Measurements from ENCODE around the gene SLC8A2.

SLC8A2 gene

DNA sequence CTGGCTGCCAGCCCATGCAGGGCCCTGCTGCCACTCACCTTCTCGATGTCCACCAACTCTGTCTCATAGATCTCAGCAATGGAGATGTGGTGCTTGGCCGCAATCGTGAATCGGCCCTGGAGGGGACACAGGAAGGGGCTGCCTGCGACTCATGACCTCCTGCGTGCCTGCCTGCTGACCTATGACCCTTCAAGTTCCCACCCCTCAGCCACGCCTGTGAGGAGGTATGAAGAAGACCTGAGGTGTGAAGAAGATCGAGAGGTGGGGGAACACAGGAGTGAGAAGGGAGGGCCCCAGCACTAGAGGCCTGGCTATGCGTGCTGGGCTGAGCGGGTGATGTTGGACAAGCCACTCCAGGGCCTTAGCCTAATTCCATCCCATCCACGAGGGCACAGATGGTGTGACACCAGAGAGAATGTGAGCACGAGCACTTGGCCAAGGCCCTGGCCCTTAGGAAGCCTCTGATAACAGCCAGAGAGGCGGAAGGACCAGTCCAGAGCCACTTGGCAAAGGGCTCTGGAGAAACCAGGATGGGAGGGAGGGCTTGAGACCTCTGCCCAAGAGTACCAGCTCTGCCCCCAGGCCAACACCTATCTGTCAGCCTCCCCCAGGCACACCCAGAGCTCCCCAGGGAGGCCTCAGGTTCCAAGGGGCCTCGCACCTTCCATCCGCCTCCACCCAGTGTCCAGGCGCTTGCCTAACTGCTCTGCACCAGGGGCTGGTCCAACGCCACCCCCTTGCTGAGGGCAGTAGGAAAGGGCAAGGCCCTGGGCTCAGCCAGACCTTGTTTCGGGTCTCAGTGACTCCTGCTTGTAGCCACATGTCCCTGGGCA is 21.9 kb upstream of the SLC8A2 start:
- H3K4me3 ChIP-seq (ENCODE audit: low read depth, low read length), result no peak overlapping the region
- no peak for DNase-seq (ENCODE audit: low read depth)
- TF ChIP-seq CTCF (IDR thresholded peaks at IDR 0.05; ENCODE audit: low read depth, low read length, missing control alignments), result no peak
- in situ Hi-C loops (cut with HindIII; ENCODE audit: low sequenced_read_pairs), result loop anchor here (5.0 kb wide), 1 partner anchor 119 kb away; no protein-coding TSS in a partner anchor

GRCh38 chr19:47492571-47493377 is 21.1 kb upstream of the SLC8A2 start:
- no peak for DNase-seq (ENCODE audit: low read depth)
- TF ChIP-seq CTCF (IDR thresholded peaks at IDR 0.05; ENCODE audit: low read depth, low read length, missing control alignments), result no peak
- no peak overlapping the region for H3K4me3 ChIP-seq (ENCODE audit: low read depth, low read length)
- in situ Hi-C loops (cut with HindIII; ENCODE audit: low sequenced_read_pairs), result loop anchor here (5.0 kb wide), 1 partner anchor 120 kb away; no protein-coding TSS in a partner anchor

- H3K4me3 ChIP-seq (ENCODE audit: low read depth, low read length), result no peak overlapping the region
- in situ Hi-C loops (cut with HindIII; ENCODE audit: low sequenced_read_pairs), result loop anchor here (5.0 kb wide), 1 partner anchor 120 kb away; no protein-coding TSS in a partner anchor
- DNase-seq (ENCODE audit: low read depth), result no peak
- no peak for TF ChIP-seq CTCF (IDR thresholded peaks at IDR 0.05; ENCODE audit: low read depth, low read length, missing control alignments)
These were observed 20.4 kb upstream of the SLC8A2 start for GRCh38 chr19:47492137-47492533.

DNA sequence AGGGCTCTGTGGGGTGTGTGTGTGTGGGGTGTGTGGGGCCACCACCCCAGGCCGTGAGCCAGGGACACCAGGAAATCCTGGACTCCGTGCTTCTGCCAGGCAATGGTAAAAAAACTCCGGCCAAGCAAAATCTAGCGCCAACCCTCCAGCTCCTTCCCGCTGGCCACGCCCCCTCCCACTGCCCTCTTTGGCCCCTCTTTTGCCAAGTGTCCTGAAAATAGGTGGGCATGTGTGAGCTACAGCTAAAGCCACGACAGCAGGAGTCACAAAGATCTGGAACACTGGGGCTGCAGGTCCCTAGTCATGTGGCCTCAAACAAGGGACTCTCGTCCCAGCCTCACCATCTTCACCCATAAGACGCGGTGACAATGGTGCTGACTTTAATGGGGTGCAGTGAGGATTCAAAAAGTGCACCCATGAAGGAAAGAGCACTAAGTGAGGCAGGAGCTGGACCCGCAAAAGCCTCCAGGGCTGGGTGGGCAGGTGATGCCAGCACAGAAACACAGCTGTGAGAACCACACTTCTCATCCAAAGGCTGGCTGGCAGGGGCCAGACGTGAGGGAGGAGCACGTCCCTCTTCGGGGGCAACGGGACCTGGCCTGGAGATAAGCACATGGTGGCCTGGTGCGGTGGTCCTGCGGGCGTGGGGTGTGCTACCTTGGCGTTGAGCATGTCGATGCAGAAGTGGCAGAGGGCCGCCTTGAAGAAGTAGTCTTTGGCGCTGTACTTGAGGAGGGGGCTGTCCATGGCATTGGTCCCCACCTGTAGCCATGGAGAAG is 19.9 kb upstream of the SLC8A2 start:
- no peak for DNase-seq (ENCODE audit: low read depth)
- in situ Hi-C loops (cut with HindIII; ENCODE audit: low sequenced_read_pairs), result loop anchor here (5.0 kb wide), 1 partner anchor 121 kb away; no protein-coding TSS in a partner anchor
- TF ChIP-seq CTCF (IDR thresholded peaks at IDR 0.05; ENCODE audit: low read depth, low read length, missing control alignments), result no peak
- H3K4me3 ChIP-seq (ENCODE audit: low read depth, low read length), result no peak overlapping the region

- TF ChIP-seq CTCF (IDR thresholded peaks at IDR 0.05; ENCODE audit: low read depth, low read length, missing control alignments), result no peak
- no peak for DNase-seq (ENCODE audit: low read depth)
- in situ Hi-C loops (cut with HindIII; ENCODE audit: low sequenced_read_pairs), result loop anchor here (5.0 kb wide), 1 partner anchor 121 kb away; no protein-coding TSS in a partner anchor
- H3K4me3 ChIP-seq (ENCODE audit: low read depth, low read length), result no peak overlapping the region
These were observed 19.2 kb upstream of the SLC8A2 start for GRCh38 chr19:47490847-47491246.

GRCh38 chr19:47490031-47490430 is 18.3 kb upstream of the SLC8A2 start:
- in situ Hi-C loops (cut with HindIII; ENCODE audit: low sequenced_read_pairs), result loop anchor here (5.0 kb wide), 1 partner anchor 122 kb away; no protein-coding TSS in a partner anchor
- no peak for TF ChIP-seq CTCF (IDR thresholded peaks at IDR 0.05; ENCODE audit: low read depth, low read length, missing control alignments)
- no peak overlapping the region for H3K4me3 ChIP-seq (ENCODE audit: low read depth, low read length)
- no peak for DNase-seq (ENCODE audit: low read depth)
